K562 (cell line): ENCODE data around the gene PCDHGB7. TPM values are rescaled to one million over a fixed set of nuclear protein-coding genes. Genes with fewer than 3 reads are reported as not detected.
A peak's percentile ranks its signal among the peaks of the same experiment; 100 is the strongest.

Source experiments
- ATAC-seq: fragments of 200-7000 bp; cut with Tn5 transposase; 3 replicates; pipeline ENCODE4 v1.9.1; 2020; ENCODE audit warnings: moderate library complexity
- BruUV-seq: library from RNA; stranded (reverse); fragments of 400-500 nt; replicated peaks from 2 replicates; lab custom pipeline; 2021; lab: Mats Ljungman, UMichigan
- CTCF ChIA-PET: fragments of 300-600 bp; formaldehyde crosslinking; extraction: SDS; loops from one replicate; lab custom pipeline; 2021; ENCODE audit warnings: low intra/inter-chr PET ratio; lab: Yijun Ruan, JAX
- POLR2A ChIA-PET: fragments of 300-600, 350-650 bp; sonication (Branson Sonifier 250); formaldehyde crosslinking; extraction: SDS; loops from one replicate; lab custom pipeline; 2021; ENCODE audit warnings: antibody characterized with exemption, inconsistent platforms; lab: Yijun Ruan, JAX
- DNase-seq, 4 experiments: peaks; one replicate each; pipeline versions ENCODE4 v3.0.0 to v3.0.0-alpha.2; 2011 to 2018; ENCODE audit warnings: low spot score in 3 of 4, mixed read lengths in 3 of 4; ENCODE audit errors: extremely low read depth in 1 of 4
- FAIRE-seq: peaks from 2 replicates; lab custom pipeline; 2011; peaks lifted over from hg19 to GRCh38; lab: Jason Lieb, UNC
- H2AFZ ChIP-seq: 2 replicates; pipeline ENCODE4 v1.6.0; 2011; ENCODE audit warnings: low read depth, low read length, control low read depth, inconsistent platforms
- H3K27ac ChIP-seq: fragments of 200-600 bp; 3 replicates; pipeline ENCODE4 v1.8.0; 2011; ENCODE audit warnings: low read depth, mild to moderate bottlenecking, control low read depth, inconsistent platforms, low read length, moderate library complexity, mixed read lengths; ENCODE audit errors: extremely low read depth
- H3K27me3 ChIP-seq, 2 experiments: fragments of 300-600 bp in 1 of 2; 2 replicates in 1 of 2; 3 replicates in 1 of 2; pipeline versions ENCODE4 v1.6.0 to v1.8.0; 2011; ENCODE audit warnings: inconsistent platforms in 2 of 2, low read length in 2 of 2, mild to moderate bottlenecking in 1 of 2, mixed read lengths in 1 of 2, moderate library complexity in 1 of 2; ENCODE audit not compliant: control insufficient read depth in 2 of 2, insufficient read depth in 2 of 2
- H3K36me3 ChIP-seq: fragments of 300-600 bp; 3 replicates; pipeline ENCODE4 v1.8.0; 2011; ENCODE audit warnings: mild to moderate bottlenecking, low read length, inconsistent platforms; ENCODE audit not compliant: control insufficient read depth, insufficient read depth
- H3K4me1 ChIP-seq, 2 experiments: fragments of 200-600 bp in 1 of 2; replicated peaks in 1 of 2; 2 replicates in 1 of 2; 3 replicates in 1 of 2; pipeline versions ENCODE4 v1.5.1 to v1.8.0; 2011; ENCODE audit warnings: inconsistent platforms in 2 of 2, low read length in 2 of 2, mild to moderate bottlenecking in 1 of 2, mixed read lengths in 1 of 2, moderate library complexity in 1 of 2; ENCODE audit not compliant: control insufficient read depth in 2 of 2, insufficient read depth in 2 of 2
- H3K4me2 ChIP-seq: 2 replicates; pipeline ENCODE4 v1.6.1; 2011; ENCODE audit warnings: low read length, control low read depth, inconsistent platforms, mixed read lengths; ENCODE audit not compliant: insufficient read depth
- H3K4me3 ChIP-seq: fragments of 200-600 bp; sonication (generic), shearing (Covaris generic); 2 replicates; pipeline ENCODE4 v1.5.1; 2016; ENCODE audit warnings: control low read depth, inconsistent platforms
- H3K79me2 ChIP-seq: fragments of 200-600 bp; 3 replicates; pipeline ENCODE4 v1.8.0; 2011; ENCODE audit warnings: low read length, inconsistent platforms; ENCODE audit not compliant: control insufficient read depth, insufficient read depth
- H3K9ac ChIP-seq, 2 experiments: 2 replicates each; pipeline versions ENCODE4 v1.6.0 to v1.6.1; 2011; ENCODE audit warnings: low read depth in 2 of 2, low read length in 2 of 2, control low read depth in 1 of 2, inconsistent platforms in 1 of 2, mild to moderate bottlenecking in 1 of 2, mixed read lengths in 1 of 2; ENCODE audit not compliant: insufficient read depth in 1 of 2
- H3K9me1 ChIP-seq: one replicate; pipeline ENCODE4 v1.6.0; 2011; ENCODE audit warnings: inconsistent platforms, mild to moderate bottlenecking, low read length, moderate library complexity; ENCODE audit not compliant: control insufficient read depth, insufficient read depth
- H3K9me3 ChIP-seq: replicated peaks from 2 replicates; pipeline ENCODE4 v1.5.1; 2011; ENCODE audit warnings: low read depth, low read length, inconsistent platforms; ENCODE audit not compliant: control insufficient read depth, insufficient read depth
- H4K20me1 ChIP-seq: replicated peaks from 2 replicates; pipeline ENCODE4 v1.6.1; 2011; ENCODE audit warnings: low read length, inconsistent platforms, mixed read lengths; ENCODE audit not compliant: control insufficient read depth, insufficient read depth
- BMI1 ChIP-seq: fragments of 150-350 bp; IDR thresholded peaks from 2 replicates; pipeline ENCODE4 v1.6.1; 2014; ENCODE audit warnings: low read length
- CHD7 ChIP-seq: fragments of 200-600 bp; sonication (generic); IDR thresholded peaks from one replicate; pipeline ENCODE4 v1.6.1; 2012; ENCODE audit warnings: mild to moderate bottlenecking, low read depth, low read length, inconsistent platforms
- EP300 ChIP-seq: IDR thresholded peaks from 2 replicates; pipeline ENCODE4 v1.6.1; 2012; ENCODE audit warnings: low read length, improper control_type of control experiment
- GATAD2B ChIP-seq: fragments of 450-650 bp; IDR thresholded peaks from 2 replicates; pipeline ENCODE4 v1.6.1; 2017; ENCODE audit warnings: mild to moderate bottlenecking, borderline replicate concordance
- NBN ChIP-seq: fragments of 450-650 bp; IDR thresholded peaks from 2 replicates; pipeline ENCODE4 v1.6.1; 2016; ENCODE audit warnings: low read depth, mild to moderate bottlenecking
- NFATC3 ChIP-seq: fragments of 450-650 bp; IDR thresholded peaks from 2 replicates; pipeline ENCODE4 v1.6.1; 2017; ENCODE audit warnings: mild to moderate bottlenecking
- SMARCC2 ChIP-seq: fragments of 450-650 bp; IDR thresholded peaks from 2 replicates; pipeline ENCODE4 v1.6.1; 2017; ENCODE audit warnings: antibody characterized with exemption, moderate library complexity, mild to moderate bottlenecking, low read depth
- WGBS: fragments of 100-300 bp; shearing (Covaris generic); methylation state at CpG from one replicate; pipeline ENCODE4 v1.1.6; 2016; ENCODE audit warnings: low coverage, mixed read lengths; ENCODE audit not compliant: insufficient coverage; ENCODE audit errors: missing lambda C conversion rate; 5-methylcytosine and 5-hydroxymethylcytosine counted together
- in situ Hi-C: fragments of 300-500 bp; cut with MboI; formaldehyde crosslinking; loops from 4 replicates; pipeline ENCODE4 v1.15.0; 2018; ENCODE audit warnings: inconsistent platforms, mixed read lengths
- intact Hi-C: fragments of 100-400 bp; cut with micrococcal nuclease; formaldehyde crosslinking; loops from 2 replicates; pipeline ENCODE4 v1.14.2; 2022
- polyA plus RNA-seq, 8 experiments: library from polyadenylated mRNA; depleted of rRNA in 4 of 8; stranded (reverse) in 5 of 8; unstranded in 3 of 8; fragments of >200 nt; fragmentation: Nextera tagmentation in 2 of 8; fragmentation: Illumina TruSeq in 1 of 8; extraction: Ambion mirVana in 2 of 8; extraction: Trizol in 1 of 8; gene quantifications; 2 replicates each; pipeline versions ENCODE4 v1.2.1 to v1.2.3, GENCODE V29; 2011 to 2014; ENCODE audit warnings: inconsistent platforms in 1 of 8, missing spikeins in 1 of 8
- total RNA-seq, 7 experiments: library from RNA; depleted of rRNA in 6 of 7; stranded (reverse); fragments of >200 nt in 6 of 7; fragmentation: Illumina TruSeq in 2 of 7; extraction: Trizol in 2 of 7; gene quantifications; 2 replicates each; pipeline versions ENCODE4 v1.2.1 to v1.2.3, GENCODE V29; 2011 to 2021; ENCODE audit warnings: low replicate concordance in 1 of 7

Gene PCDHGB7
- total and polyA plus RNA-seq, 9 of the 15 experiments (the other 6 are each of a cell fraction or from before 2014, with no cell fraction given): 0.09 TPM; not detected in 8

DNA sequence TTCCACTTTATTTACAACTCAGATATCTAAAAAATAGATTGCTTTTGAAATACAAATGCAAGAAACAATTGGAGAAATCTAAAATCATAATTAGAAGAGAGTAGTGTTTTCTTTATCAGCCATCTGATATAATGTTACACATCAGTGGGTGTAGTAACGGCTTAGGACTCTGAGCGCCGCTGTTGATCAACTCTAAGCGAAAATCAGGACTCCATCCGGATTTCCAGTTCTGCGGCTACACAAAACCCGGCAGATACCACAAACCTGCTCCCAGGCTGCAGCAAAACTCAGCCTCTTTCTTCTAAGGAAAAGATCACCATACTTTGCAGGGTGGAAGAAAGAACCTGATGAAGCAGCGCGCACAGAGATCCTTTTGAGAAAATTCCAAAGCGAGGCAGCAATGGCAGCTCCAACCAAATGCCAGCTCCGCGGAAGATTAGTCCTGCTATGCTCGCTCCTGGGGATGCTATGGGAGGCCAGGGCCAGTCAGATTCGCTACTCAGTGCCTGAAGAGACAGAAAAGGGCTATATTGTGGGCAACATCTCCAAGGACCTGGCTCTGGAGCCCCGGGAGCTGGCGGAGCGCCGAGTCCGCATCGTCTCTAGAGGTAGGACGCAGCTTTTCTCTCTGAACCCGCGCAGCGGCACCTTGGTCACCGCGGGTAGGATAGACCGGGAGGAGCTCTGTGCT is 14.8 kb upstream of the PCDHGB7 start, which contains the start of gene PCDHGA9 (continued):
- TF ChIP-seq GATAD2B (no peak), EP300 (no peak), SMARCC2 (no peak), BMI1 (no peak)
- TF ChIP-seq, all 486 proteins: peak for 5

- Histone ChIP-seq H2AFZ (no peak overlapping the region), H3K27me3 (peaks cover 3 to 30% of the 10 kb centered on the region in 2 experiments; a peak in 3 of 5 replicates), H4K20me1 (no peaks in the 10 kb centered on the region), H3K79me2 (no peaks in the 10 kb centered on the region), H3K4me2 (no peak overlapping the region), H3K4me1 (peaks cover 0 to 12% of the 10 kb centered on the region in 2 experiments; a peak in 3 of 5 replicates), H3K9ac (no peak overlapping the region), H3K9me3 (peaks cover 2% of the 10 kb centered on the region; the same call in 1 of the 2 replicates), H3K4me3 (no peak overlapping the region), H3K36me3 (no peaks in the 10 kb centered on the region), H3K9me1 (no peaks in the 10 kb centered on the region), H3K27ac (no peak overlapping the region)
- no peak for TF ChIP-seq NFATC3
- no peak for TF ChIP-seq NBN
- no peak for TF ChIP-seq CHD7
- CTCF ChIA-PET: interaction anchor here (2.1 kb wide), 1 partner anchor 161 kb away, joined by 10 read pairs; no protein-coding TSS in a partner anchor
- POLR2A ChIA-PET: no interaction called here
- 1% methylated on average over 20 of the region's 22 CpGs for WGBS
- ATAC-seq: peak; percentile 34; the same call in 1 of the 3 replicates
- in situ Hi-C loops: no loop called here
- FAIRE-seq: no peak
- intact Hi-C loops: no loop called here
- no peak for DNase-seq
- BruUV-seq: no TSS peak
Observed at GRCh38 chr5:141403387-141403786, 14.1 kb upstream of the PCDHGB7 start.
